Endothelial cell of umbilical vein (primary cell): ENCODE data around the gene USF2. TPM values are rescaled to one million over a fixed set of nuclear protein-coding genes. Genes with fewer than 3 reads are reported as not detected.
A peak's percentile ranks its signal among the peaks of the same experiment; 100 is the strongest.

Experiments
- BruUV-seq: library from RNA; stranded (reverse); fragments of 400-500 nt; replicated peaks from 2 replicates; lab custom pipeline; 2021; lab: Mats Ljungman, UMichigan
- CTCF ChIA-PET: fragments of 300-600, 350-600 bp; sonication (Branson Sonifier 250); formaldehyde crosslinking; loops from one replicate; lab custom pipeline; 2021; ENCODE audit warnings: antibody characterized with exemption, inconsistent platforms; lab: Charles Lee
- POLR2A ChIA-PET: fragments of 300-600, 350-600 bp; sonication (Branson Sonifier 250); formaldehyde crosslinking; loops from one replicate; lab custom pipeline; 2021; ENCODE audit warnings: antibody characterized with exemption, inconsistent platforms; lab: Charles Lee
- DNase-seq: peaks from one replicate; pipeline ENCODE4 v3.0.0-alpha.2; 2011; ENCODE audit warnings: low read depth, low spot score
- FAIRE-seq: peaks from 2 replicates; lab custom pipeline; 2011; peaks lifted over from hg19 to GRCh38; lab: Jason Lieb, UNC
- H2AFZ ChIP-seq: 2 replicates; pipeline ENCODE4 v1.6.0; 2012; ENCODE audit warnings: low read depth, low read length, control low read depth, inconsistent platforms
- H3K27ac ChIP-seq: 2 replicates; pipeline ENCODE4 v1.5.1; 2011; ENCODE audit warnings: low read depth, mild to moderate bottlenecking, control low read depth, low read length, moderate library complexity; ENCODE audit not compliant: insufficient read depth
- H3K27me3 ChIP-seq, 2 experiments: 2 replicates each; pipeline versions ENCODE4 v1.6.0 to v1.6.1; 2011; ENCODE audit warnings: low read length in 2 of 2, mixed read lengths in 1 of 2; ENCODE audit not compliant: control insufficient read depth in 2 of 2, insufficient read depth in 2 of 2
- H3K36me3 ChIP-seq, 2 experiments: 2 replicates in 1 of 2; 3 replicates in 1 of 2; pipeline ENCODE4 v1.5.1; 2011; ENCODE audit warnings: low read length in 2 of 2, mild to moderate bottlenecking in 1 of 2, moderate library complexity in 1 of 2; ENCODE audit not compliant: control insufficient read depth in 2 of 2, insufficient read depth in 2 of 2; ENCODE audit errors: extremely low read depth in 1 of 2
- H3K4me1 ChIP-seq: 3 replicates; pipeline ENCODE4 v1.5.1; 2011; ENCODE audit warnings: mild to moderate bottlenecking, low read length; ENCODE audit not compliant: control insufficient read depth, insufficient read depth; ENCODE audit errors: extremely low read depth
- H3K4me2 ChIP-seq: 2 replicates; pipeline ENCODE4 v1.6.1; 2011; ENCODE audit warnings: low read length, control low read depth, mixed read lengths; ENCODE audit not compliant: insufficient read depth
- H3K4me3 ChIP-seq, 3 experiments: fragments of 200-600 bp in 1 of 3; sonication (generic), shearing (Covaris generic) in 1 of 3; replicated peaks in 1 of 3; 2 replicates each; pipeline ENCODE4 v1.5.1; 2011 to 2016; ENCODE audit warnings: control low read depth in 3 of 3, low read length in 3 of 3, mild to moderate bottlenecking in 2 of 3, inconsistent platforms in 1 of 3, low read depth in 1 of 3, moderate library complexity in 1 of 3; ENCODE audit not compliant: insufficient read depth in 1 of 3
- H3K79me2 ChIP-seq: 2 replicates; pipeline ENCODE4 v1.6.0; 2012; ENCODE audit warnings: low read length, inconsistent platforms; ENCODE audit not compliant: control insufficient read depth, insufficient read depth
- H3K9ac ChIP-seq: replicated peaks from 2 replicates; pipeline ENCODE3; 2011; ENCODE audit warnings: low read length, control low read depth; ENCODE audit not compliant: insufficient read depth; ENCODE audit errors: extremely low read depth
- H3K9me1 ChIP-seq: replicated peaks from 3 replicates; pipeline ENCODE4 v1.6.0; 2011; ENCODE audit warnings: mild to moderate bottlenecking, low read length; ENCODE audit not compliant: control insufficient read depth, insufficient read depth; ENCODE audit errors: extremely low read depth
- H3K9me3 ChIP-seq: replicated peaks from 2 replicates; pipeline ENCODE4 v1.5.1; 2012; ENCODE audit warnings: low read length, inconsistent platforms; ENCODE audit not compliant: control insufficient read depth, insufficient read depth
- H4K20me1 ChIP-seq: replicated peaks from 2 replicates; pipeline ENCODE3; 2011; ENCODE audit warnings: mild to moderate bottlenecking, low read length; ENCODE audit not compliant: control insufficient read depth, insufficient read depth; ENCODE audit errors: extremely low read depth
- CTCF ChIP-seq, 2 donors: IDR thresholded peaks; 1 replicate in 1 of 2; 2 replicates in 1 of 2; pipeline ENCODE4 v1.5.1; 2011; ENCODE audit warnings: low read length in 2 of 2, mild to moderate bottlenecking in 2 of 2, moderate library complexity in 2 of 2, control low read depth in 1 of 2, inconsistent platforms in 1 of 2, low read depth in 1 of 2; ENCODE audit not compliant: insufficient read depth in 1 of 2; ENCODE audit errors: extremely low read depth in 1 of 2
- EZH2 ChIP-seq: IDR thresholded peaks from 2 replicates; pipeline ENCODE4 v1.6.1; 2012; ENCODE audit warnings: borderline replicate concordance, low read depth, mild to moderate bottlenecking, moderate library complexity, low read length, inconsistent platforms; ENCODE audit not compliant: severe bottlenecking
- FOS ChIP-seq: IDR thresholded peaks from 2 replicates; pipeline ENCODE4 v1.6.1; 2011; ENCODE audit warnings: mild to moderate bottlenecking, low read length, moderate library complexity, borderline replicate concordance; ENCODE audit not compliant: insufficient read depth
- GATA2 ChIP-seq: IDR thresholded peaks from 2 replicates; pipeline ENCODE4 v1.7.0; 2011; ENCODE audit warnings: low read depth, mild to moderate bottlenecking, moderate library complexity, mixed read lengths, low read length; ENCODE audit not compliant: insufficient read length, insufficient read depth
- JUN ChIP-seq: IDR thresholded peaks from 2 replicates; pipeline ENCODE4 v1.6.1; 2011; ENCODE audit warnings: borderline replicate concordance, low read depth; ENCODE audit not compliant: insufficient read length, insufficient read depth
- MAX ChIP-seq: IDR thresholded peaks from 2 replicates; pipeline ENCODE4 v1.6.1; 2011; ENCODE audit not compliant: insufficient read depth, insufficient read length
- MYC ChIP-seq: IDR thresholded peaks from one replicate; pipeline ENCODE4 v1.6.1; 2011; ENCODE audit warnings: mild to moderate bottlenecking, low read depth, low read length
- POLR2A ChIP-seq: IDR thresholded peaks from 2 replicates; pipeline ENCODE4 v1.6.1; 2012; ENCODE audit warnings: low read depth, mild to moderate bottlenecking, control low read depth, low read length
- POLR2AphosphoS5 ChIP-seq: IDR thresholded peaks from 2 replicates; pipeline ENCODE4 v1.6.1; 2012; ENCODE audit warnings: low read depth, mild to moderate bottlenecking, control low read depth, low read length, moderate library complexity; ENCODE audit not compliant: insufficient read depth
- dilution Hi-C: fragments of 300-500 bp; cut with MboI; formaldehyde crosslinking; loops from one replicate; pipeline ENCODE4 v1.15.0; 2019; ENCODE audit warnings: low sequenced_read_pairs; ENCODE audit not compliant: extremely low pct_ligation_motif_present
- intact Hi-C: fragments of 100-400 bp; cut with micrococcal nuclease; formaldehyde crosslinking; loops from one replicate; pipeline ENCODE4 v1.10.0; 2022
- polyA plus RNA-seq, 4 experiments: library from polyadenylated mRNA; depleted of rRNA in 3 of 4; stranded (reverse) in 3 of 4; unstranded in 1 of 4; fragments of >200 nt; gene quantifications; 2 replicates each; pipeline versions ENCODE4 v1.2.1 to v1.2.3, GENCODE V29; 2011 to 2012; ENCODE audit warnings: missing spikeins in 1 of 4
- total RNA-seq: library from RNA; stranded (reverse); gene quantifications from 2 replicates; pipeline ENCODE4 v1.2.3, GENCODE V29; 2021

Gene USF2
- total and polyA plus RNA-seq, 2 donors (not counting 3 experiments of a cell fraction or from before 2014, with no cell fraction given) = 75.0 to 76.8 TPM

DNA sequence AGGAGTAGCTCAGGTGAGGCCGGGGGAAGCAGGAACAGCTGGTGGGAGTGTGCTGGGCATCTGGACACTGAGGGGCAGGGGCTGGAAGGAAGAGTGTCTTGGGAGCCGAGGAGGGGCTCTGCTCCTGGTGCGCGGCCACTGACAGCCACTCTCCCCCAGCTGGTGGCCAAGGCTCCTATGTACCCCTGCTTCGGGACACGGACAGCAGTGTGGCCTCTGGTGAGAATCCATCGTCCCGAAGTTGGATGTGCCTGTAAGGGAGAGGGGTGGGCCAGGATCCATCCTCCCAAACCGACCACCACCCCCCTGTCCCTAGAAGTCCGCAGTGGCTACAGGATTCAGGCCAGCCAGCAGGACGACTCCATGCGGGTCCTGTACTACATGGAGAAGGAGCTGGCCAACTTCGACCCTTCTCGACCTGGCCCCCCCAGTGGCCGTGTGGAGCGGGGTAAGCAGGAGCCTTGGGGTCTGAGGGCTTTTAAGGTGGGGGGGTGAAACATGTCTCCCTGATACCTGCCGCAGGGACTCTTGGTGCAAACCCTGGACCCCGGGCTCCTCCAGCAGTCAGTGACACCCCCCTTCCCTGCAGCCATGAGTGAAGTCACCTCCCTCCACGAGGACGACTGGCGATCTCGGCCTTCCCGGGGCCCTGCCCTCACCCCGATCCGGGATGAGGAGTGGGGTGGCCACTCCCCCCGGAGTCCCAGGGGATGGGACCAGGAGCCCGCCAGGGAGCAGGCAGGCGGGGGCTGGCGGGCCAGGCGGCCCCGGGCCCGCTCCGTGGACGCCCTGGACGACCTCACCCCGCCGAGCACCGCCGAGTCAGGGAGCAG, 2.0 kb upstream of the USF2 start:
- dilution Hi-C loops (no loop called here), intact Hi-C loops (loop anchor here (5.0 to 10.0 kb wide), 2 partner anchors 54 to 232 kb away; partner anchors contain the start of gene SCN1B)
- Histone ChIP-seq H3K4me3 (peak overlapping the region in 2 of 3 experiments; percentile 53 to 88), H3K27me3 (no peaks in the 10 kb centered on the region), H2AFZ (peak overlapping the region; percentile 52), H4K20me1 (no peaks in the 10 kb centered on the region), H3K4me1 (peaks cover 4% of the 10 kb centered on the region), H3K79me2 (peaks cover 3% of the 10 kb centered on the region), H3K9me3 (no peaks in the 10 kb centered on the region), H3K27ac (no peak overlapping the region), H3K4me2 (peak overlapping the region; percentile 39), H3K9me1 (no peaks in the 10 kb centered on the region), H3K36me3 (peaks cover 0 to 13% of the 10 kb centered on the region in 2 experiments), H3K9ac (peak overlapping the region; percentile 90)
- ChIA-PET POLR2A (no interaction called here), CTCF (no interaction called here)
- DNase-seq (peak; percentile 10), FAIRE-seq (no peak)
- no TSS peak for BruUV-seq
- TF ChIP-seq GATA2 (no peak), MYC (no peak), POLR2A (no peak), MAX (no peak), EZH2 (no peak), JUN (no peak), FOS (no peak), POLR2AphosphoS5 (no peak), CTCF (IDR thresholded peaks at IDR 0.05; ENCODE audit: extremely low read depth in 1 of 2, insufficient read depth in 1 of 2, low read depth in 1 of 2, low read length in 2 of 2) (no peak)
